NCI-H1694 (cell line): ENCODE data around the gene CFLAR.
"Not testable (repeated sequence)": the region's sequence is repeated elsewhere in the genome, so short reads cannot be mapped to it uniquely, and the experiment has no call there.

Experiments used
- DNase-seq: peaks from one replicate; lab custom pipeline; 2025; lab: John Stamatoyannopoulos, UW

Gene CFLAR

GRCh38 chr2:201116115-201116958 lies at the start of gene CFLAR:
CFLAR (plus strand) TSS chr2:201116164; CDS start chr2:201129866, 13,702 bp downstream.
- peak; percentile 11 for DNase-seq

- DNase-seq: no peak
These were observed 45.0 kb upstream of the CFLAR start for GRCh38 chr2:201070948-201071478.

GRCh38 chr2:201071479-201072200 lies 44.3 kb upstream of the CFLAR start, which contains the start of the genes HYCC2 and NDUFB3:
HYCC2 (minus strand) TSS chr2:201071671; CDS start chr2:201024009, 47,662 bp downstream.
NDUFB3 (plus strand) TSS chr2:201072001; CDS start chr2:201078883, 6,882 bp downstream.
- DNase-seq: peak; percentile 89

GRCh38 chr2:201072201-201072530 lies 43.8 kb upstream of the CFLAR start:
- DNase-seq: peak; percentile 37

- DNase-seq: no peak
These were observed 42.9 kb upstream of the CFLAR start for GRCh38 chr2:201073071-201073470.

- DNase-seq: no peak
These were observed 41.0 kb upstream of the CFLAR start for GRCh38 chr2:201074996-201075395.

GRCh38 chr2:201084863-201085262 lies 31.1 kb upstream of the CFLAR start:
- no peak for DNase-seq

- DNase-seq: no peak
These were observed 25.4 kb upstream of the CFLAR start for GRCh38 chr2:201090574-201090973.

- no peak for DNase-seq
These were observed 22.4 kb upstream of the CFLAR start for GRCh38 chr2:201093573-201093972.

- no peak for DNase-seq
These were observed 15.5 kb upstream of the CFLAR start for GRCh38 chr2:201100497-201100896.

- DNase-seq: no peak
These were observed 10.2 kb upstream of the CFLAR start for GRCh38 chr2:201105759-201106158.

GRCh38 chr2:201107624-201108023 lies 8.3 kb upstream of the CFLAR start:
- DNase-seq: no peak

- DNase-seq: peak; percentile 39
These were observed 7.6 kb upstream of the CFLAR start for GRCh38 chr2:201108341-201108740.

GRCh38 chr2:201109186-201109585 lies 6.8 kb upstream of the CFLAR start:
- no peak for DNase-seq

- no peak for DNase-seq
These were observed 5.3 kb upstream of the CFLAR start for GRCh38 chr2:201110615-201111014.

GRCh38 chr2:201111096-201111495 lies 4.9 kb upstream of the CFLAR start:
- no peak for DNase-seq

GRCh38 chr2:201114350-201114749 lies 1.6 kb upstream of the CFLAR start:
- DNase-seq: no peak

- no peak for DNase-seq
These were observed 1.1 kb upstream of the CFLAR start for GRCh38 chr2:201114846-201115245.

- DNase-seq: peak; percentile 36
These were observed 1.2 kb downstream of the CFLAR start for GRCh38 chr2:201116959-201117734.

- not testable (repeated sequence) for DNase-seq
These were observed 1.8 kb downstream of the CFLAR start for GRCh38 chr2:201117735-201118094.

- DNase-seq: peak; percentile 75
These were observed 2.4 kb downstream of the CFLAR start for GRCh38 chr2:201118121-201118960.
